OCI-LY3 (cell line): Measurements from ENCODE around the gene EYA4.

ENCODE experiments used
- EZH2phosphoT487 ChIP-seq: fragments of 200-600 bp; shearing (Covaris generic); IDR thresholded peaks from 2 replicates; pipeline ENCODE4 v1.6.1; 2018; ENCODE audit warnings: antibody characterized with exemption, mixed run types, low read depth
- TF ChIP-seq, protein P1 (sequence below): fragments of 200-600, 300-600 bp; sonication (generic); IDR thresholded peaks from 2 replicates; pipeline ENCODE4 v1.5.1; 2014; ENCODE audit warnings: antibody characterized with exemption, low read length, low read depth

DNA sequence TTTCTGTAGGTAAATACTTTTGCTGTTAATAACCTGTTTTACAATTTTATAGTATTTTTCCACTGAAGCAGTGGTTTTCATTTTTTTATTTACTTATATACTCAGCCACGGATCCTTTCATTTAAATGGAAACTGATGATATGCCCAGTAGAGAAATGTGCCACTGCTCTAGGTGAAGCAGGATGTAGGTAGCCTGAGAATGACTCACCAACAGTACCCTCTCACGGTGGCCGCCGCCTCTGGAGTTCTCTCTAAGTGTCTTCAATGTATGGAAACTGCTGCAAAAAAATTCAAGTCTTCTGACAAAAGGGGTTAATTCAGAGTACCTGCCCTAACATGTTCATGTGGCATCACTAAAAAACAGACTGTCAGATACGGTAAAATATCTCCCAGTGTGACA is 6.4 kb downstream of the EYA4 start:
- TF ChIP-seq, protein P1, sequence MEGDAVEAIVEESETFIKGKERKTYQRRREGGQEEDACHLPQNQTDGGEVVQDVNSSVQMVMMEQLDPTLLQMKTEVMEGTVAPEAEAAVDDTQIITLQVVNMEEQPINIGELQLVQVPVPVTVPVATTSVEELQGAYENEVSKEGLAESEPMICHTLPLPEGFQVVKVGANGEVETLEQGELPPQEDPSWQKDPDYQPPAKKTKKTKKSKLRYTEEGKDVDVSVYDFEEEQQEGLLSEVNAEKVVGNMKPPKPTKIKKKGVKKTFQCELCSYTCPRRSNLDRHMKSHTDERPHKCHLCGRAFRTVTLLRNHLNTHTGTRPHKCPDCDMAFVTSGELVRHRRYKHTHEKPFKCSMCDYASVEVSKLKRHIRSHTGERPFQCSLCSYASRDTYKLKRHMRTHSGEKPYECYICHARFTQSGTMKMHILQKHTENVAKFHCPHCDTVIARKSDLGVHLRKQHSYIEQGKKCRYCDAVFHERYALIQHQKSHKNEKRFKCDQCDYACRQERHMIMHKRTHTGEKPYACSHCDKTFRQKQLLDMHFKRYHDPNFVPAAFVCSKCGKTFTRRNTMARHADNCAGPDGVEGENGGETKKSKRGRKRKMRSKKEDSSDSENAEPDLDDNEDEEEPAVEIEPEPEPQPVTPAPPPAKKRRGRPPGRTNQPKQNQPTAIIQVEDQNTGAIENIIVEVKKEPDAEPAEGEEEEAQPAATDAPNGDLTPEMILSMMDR, result no peak
- TF ChIP-seq EZH2phosphoT487, result no peak
